ENCODE results near the gene CEP19. TPM values are rescaled to one million over a fixed set of nuclear protein-coding genes. Genes with fewer than 3 reads are reported as not detected.
"Not testable (repeated sequence)": the region's sequence is repeated elsewhere in the genome, so short reads cannot be mapped to it uniquely, and the experiment has no call there.

CEP19 gene
- total RNA-seq, 1 experiment from 2014 or later, result 1.3 TPM

- H3K4ac ChIP-seq (ENCODE audit: low read depth, low read length), result no peak overlapping the region
- H2AK5ac ChIP-seq (ENCODE audit: insufficient read length, low read length), result no peak overlapping the region
- no peaks in the 10 kb centered on the region for H3K79me1 ChIP-seq (ENCODE audit: insufficient read depth, low read depth, low read length, poor library complexity, severe bottlenecking)
- no peak for DNase-seq
- H3K79me2 ChIP-seq (ENCODE audit: insufficient read depth, low read length), result no peaks in the 10 kb centered on the region
- H3K56ac ChIP-seq (ENCODE audit: insufficient read length, low read depth, low read length), result no peak overlapping the region
- no peak overlapping the region for H3K18ac ChIP-seq (ENCODE audit: insufficient read length, low read depth, low read length)
- H3K9me3 Mint-ChIP-seq, result peaks cover 0 to 6% of the 10 kb centered on the region in 2 experiments; a peak in 2 of 5 replicates
- no peak overlapping the region for H3K14ac ChIP-seq (ENCODE audit: insufficient read depth, low read length)
- no CpG with 5 or more reads among the region's 2 CpGs for WGBS (ENCODE audit: extremely low coverage, insufficient read length, low lambda C conversion rate)
- no peak overlapping the region; a peak in 1 of 7 replicates for H3K27ac Mint-ChIP-seq
- no peak overlapping the region for H3T11ph ChIP-seq (ENCODE audit: low read length)
- no peaks in the 10 kb centered on the region for H4K20me1 ChIP-seq (ENCODE audit: control insufficient read depth, insufficient read depth, insufficient read length)
- H3K27ac ChIP-seq (ENCODE audit: insufficient read length, low read depth, low read length), result no peak overlapping the region
- no peak overlapping the region for H2BK20ac ChIP-seq (ENCODE audit: low read depth, low read length, poor library complexity, severe bottlenecking)
- TF ChIP-seq CTCF (conservative IDR thresholded peaks at IDR 0.05), result no peak
- H4K91ac ChIP-seq (ENCODE audit: insufficient read length, low read depth, low read length), result no peak overlapping the region
- no peak overlapping the region for H3K4me3 Mint-ChIP-seq
- H3K27me3 Mint-ChIP-seq (ENCODE audit: low read depth), result no peaks in the 10 kb centered on the region
- H4K8ac ChIP-seq (replicated peaks; ENCODE audit: insufficient read length, low read depth, low read length), result no peak overlapping the region
- no peak overlapping the region for H3K23ac ChIP-seq (ENCODE audit: insufficient read length, low read depth, low read length)
- H3K23me2 ChIP-seq (ENCODE audit: insufficient read length, low read depth, low read length, poor library complexity, severe bottlenecking), result no peaks in the 10 kb centered on the region
- no peaks in the 10 kb centered on the region for H3K27me3 ChIP-seq (ENCODE audit: insufficient read depth, low read length)
- H3K9me3 ChIP-seq (ENCODE audit: control insufficient read depth, low read depth, low read length), result no peaks in the 10 kb centered on the region
- no peak overlapping the region for H2BK5ac ChIP-seq (ENCODE audit: insufficient read length, low read length)
- H3K4me1 Mint-ChIP-seq, result no peaks in the 10 kb centered on the region
- H2BK15ac ChIP-seq (ENCODE audit: low read depth, low read length), result no peak overlapping the region
- H3K9ac ChIP-seq (ENCODE audit: extremely low read depth, insufficient read length, low read length), result no peak overlapping the region
- H3K4me2 ChIP-seq (ENCODE audit: insufficient read depth, insufficient read length, low read length), result no peak overlapping the region
- no peak overlapping the region for H2BK120ac ChIP-seq (ENCODE audit: low read depth, low read length, poor library complexity, severe bottlenecking)
- H3K4me1 ChIP-seq (ENCODE audit: insufficient read depth, low read length), result no peaks in the 10 kb centered on the region
- no peak overlapping the region for H4K5ac ChIP-seq (ENCODE audit: insufficient read length, low read depth, low read length)
- H2AFZ ChIP-seq (ENCODE audit: low read length), result no peak overlapping the region
- peaks cover 17 to 30% (median 29%) of the 10 kb centered on the region in 3 experiments; a peak in 6 of 7 replicates for H3K36me3 Mint-ChIP-seq (ENCODE audit: insufficient read depth in 1 of 3, low read depth in 3 of 3)
- H2BK12ac ChIP-seq (ENCODE audit: insufficient read length, low read depth, low read length), result no peak overlapping the region
These were observed 9.0 kb upstream of the CEP19 start for GRCh38 chr3:196721097-196721496.

GRCh38 chr3:196717162-196717561 is 5.1 kb upstream of the CEP19 start:
- H3K27ac Mint-ChIP-seq, H3K9me3 Mint-ChIP-seq: not testable (repeated sequence)
- no CpG with 5 or more reads among the region's 3 CpGs for WGBS (ENCODE audit: extremely low coverage, insufficient read length, low lambda C conversion rate)

More at GRCh38 chr3:196717162-196717561, 5.1 kb upstream of the CEP19 start:
- peaks cover 13 to 22% (median 20%) of the 10 kb centered on the region in 3 experiments; a peak in 6 of 7 replicates for H3K36me3 Mint-ChIP-seq (ENCODE audit: insufficient read depth in 1 of 3, low read depth in 3 of 3)
- not testable (repeated sequence) for H2BK120ac ChIP-seq (ENCODE audit: low read depth, low read length, poor library complexity, severe bottlenecking); H3K27me3 Mint-ChIP-seq (ENCODE audit: low read depth); H3K27me3 ChIP-seq (ENCODE audit: insufficient read depth, low read length); H2BK12ac ChIP-seq (ENCODE audit: insufficient read length, low read depth, low read length); H3K56ac ChIP-seq (ENCODE audit: insufficient read length, low read depth, low read length); H3K23me2 ChIP-seq (ENCODE audit: insufficient read length, low read depth, low read length, poor library complexity, severe bottlenecking); H3K4me1 ChIP-seq (ENCODE audit: insufficient read depth, low read length); H4K20me1 ChIP-seq (ENCODE audit: control insufficient read depth, insufficient read depth, insufficient read length); H4K91ac ChIP-seq (ENCODE audit: insufficient read length, low read depth, low read length); H3K4ac ChIP-seq (ENCODE audit: low read depth, low read length); H3K14ac ChIP-seq (ENCODE audit: insufficient read depth, low read length); H3T11ph ChIP-seq (ENCODE audit: low read length); H3K4me3 Mint-ChIP-seq; H2AK5ac ChIP-seq (ENCODE audit: insufficient read length, low read length); H2BK20ac ChIP-seq (ENCODE audit: low read depth, low read length, poor library complexity, severe bottlenecking); H2BK15ac ChIP-seq (ENCODE audit: low read depth, low read length); H3K9me3 ChIP-seq (ENCODE audit: control insufficient read depth, low read depth, low read length); H3K4me2 ChIP-seq (ENCODE audit: insufficient read depth, insufficient read length, low read length); H3K18ac ChIP-seq (ENCODE audit: insufficient read length, low read depth, low read length); H2BK5ac ChIP-seq (ENCODE audit: insufficient read length, low read length); H3K9ac ChIP-seq (ENCODE audit: extremely low read depth, insufficient read length, low read length); H3K79me1 ChIP-seq (ENCODE audit: insufficient read depth, low read depth, low read length, poor library complexity, severe bottlenecking); H3K27ac ChIP-seq (ENCODE audit: insufficient read length, low read depth, low read length); DNase-seq; H3K4me1 Mint-ChIP-seq; H3K79me2 ChIP-seq (ENCODE audit: insufficient read depth, low read length); H2AFZ ChIP-seq (ENCODE audit: low read length); H4K8ac ChIP-seq (replicated peaks; ENCODE audit: insufficient read length, low read depth, low read length); H4K5ac ChIP-seq (ENCODE audit: insufficient read length, low read depth, low read length); H3K23ac ChIP-seq (ENCODE audit: insufficient read length, low read depth, low read length)
